Stimulated activated CD8-positive, alpha-beta memory T cell treated with anti-CD3 and anti-CD28 coated beads, Interleukin-4, amount 100 ng/mL, for 1 hour (primary cell): Measurements from ENCODE around the gene ARHGAP4.

Experiments
- DNase-seq, 2 donors: peaks; one replicate each; pipeline ENCODE4 v3.0.0-alpha.2; 2020; ENCODE audit warnings: low read depth in 2 of 2, low spot score in 1 of 2

Gene ARHGAP4

DNA sequence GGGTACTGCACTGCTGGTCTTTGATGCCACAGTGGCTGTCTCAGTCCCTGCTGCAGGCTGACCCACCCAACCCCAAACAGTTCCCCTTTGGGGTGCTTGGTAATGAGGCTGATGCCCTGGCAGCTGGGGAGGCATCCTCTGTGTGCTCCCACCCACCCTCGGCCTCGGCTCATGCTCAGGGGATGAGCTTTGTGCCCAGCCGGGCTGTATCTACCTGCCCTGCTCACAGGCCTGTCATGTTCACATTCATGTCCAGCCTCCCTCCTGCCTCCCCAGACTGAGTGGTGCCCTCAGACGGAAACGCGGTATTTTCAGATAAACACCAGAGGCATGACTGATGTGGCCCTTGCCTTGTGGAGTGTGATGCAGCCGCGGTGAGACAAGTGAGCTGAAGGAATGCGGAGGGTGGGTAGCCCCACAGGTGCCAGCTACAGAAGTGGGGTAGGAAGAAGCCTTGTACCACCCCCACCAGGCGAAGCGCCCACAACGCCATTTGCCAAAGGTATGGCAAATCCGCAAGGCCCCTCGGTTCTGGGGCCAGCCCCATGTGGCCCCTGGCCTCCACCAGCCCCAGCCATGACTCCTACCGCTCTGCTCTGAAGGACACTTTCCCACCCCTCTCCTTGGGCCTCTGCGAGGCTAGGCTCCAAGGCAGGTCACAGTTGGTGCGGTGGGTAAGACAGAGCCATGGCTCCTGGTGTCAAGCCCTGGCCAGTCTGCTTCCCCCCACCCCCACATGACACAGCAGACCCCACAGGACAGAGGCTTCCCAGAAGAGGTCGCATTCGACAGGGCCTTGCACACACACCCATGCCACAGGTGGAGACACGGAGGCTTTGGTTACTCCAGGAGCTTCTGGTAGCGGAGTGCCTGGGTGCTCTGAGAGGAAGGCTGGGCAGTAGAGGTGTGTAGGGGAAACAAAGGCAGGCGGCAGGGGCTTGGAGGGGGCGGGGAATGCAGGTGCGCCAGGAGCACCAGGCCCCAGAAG lies 20.2 kb upstream of the ARHGAP4 start:
- DNase-seq = no peak

- DNase-seq = no peak
Measured at GRCh38 chrX:153944800-153945150, 18.7 kb upstream of the ARHGAP4 start.

DNA sequence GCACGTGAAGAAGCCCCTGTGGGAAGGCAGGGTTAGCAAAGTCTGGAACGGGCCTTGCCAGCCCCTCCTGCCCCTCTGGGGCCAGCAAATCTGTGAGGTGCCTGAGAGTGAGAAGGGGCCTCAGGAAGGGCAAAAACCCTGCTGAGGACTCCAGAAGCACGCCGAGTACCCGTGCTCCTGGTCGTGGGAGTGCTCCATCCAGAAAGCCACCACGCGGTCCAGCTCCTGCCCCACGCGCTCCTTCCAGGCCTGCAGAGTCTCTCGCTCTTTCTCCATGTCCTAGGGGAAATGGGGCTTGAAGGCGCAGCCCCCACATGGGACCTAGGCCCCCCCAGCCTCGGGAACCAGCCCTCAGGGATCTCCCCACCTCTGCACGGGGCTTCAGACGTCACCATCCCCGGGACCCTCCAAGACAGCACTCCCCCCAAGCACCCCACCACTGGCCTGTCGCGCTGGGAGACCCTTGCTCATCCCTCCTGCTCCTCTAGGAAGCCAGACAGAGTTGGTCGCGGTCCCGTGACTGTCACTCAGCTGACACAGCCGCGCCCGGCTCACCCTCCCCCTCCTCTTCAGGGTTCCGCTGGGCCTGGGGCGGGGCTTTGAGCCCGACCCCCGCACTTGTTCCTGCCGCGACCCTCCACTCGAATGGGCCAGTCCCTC lies 18.2 kb upstream of the ARHGAP4 start, which contains the start of gene RENBP:
RENBP (minus strand) TSS at position 504 of the 660 bp plus-strand sequence; CDS start at position 471, 33 bp downstream.
- no peak for DNase-seq

GRCh38 chrX:153941336-153942252 lies 15.5 kb upstream of the ARHGAP4 start:
- no peak for DNase-seq

DNA sequence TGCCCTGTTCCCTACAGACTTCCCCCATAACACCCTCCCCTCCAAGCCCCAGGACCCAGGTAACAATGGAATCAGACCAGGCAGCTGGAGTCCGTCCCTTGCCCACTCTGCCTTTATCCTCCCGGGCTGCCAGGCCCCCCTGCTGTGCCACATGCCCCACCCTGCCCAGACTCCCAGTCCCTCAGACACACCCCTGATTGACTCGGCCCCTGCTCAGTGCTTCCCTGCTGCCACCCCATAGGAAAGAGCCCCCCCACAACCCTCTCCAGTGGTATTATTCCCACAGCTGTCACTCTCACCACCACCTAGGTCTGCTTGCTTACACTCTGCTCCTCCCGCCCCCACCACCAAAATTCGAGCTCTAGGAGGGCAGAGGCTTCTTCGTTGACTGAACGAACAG lies 13.5 kb upstream of the ARHGAP4 start:
- DNase-seq = no peak

DNA sequence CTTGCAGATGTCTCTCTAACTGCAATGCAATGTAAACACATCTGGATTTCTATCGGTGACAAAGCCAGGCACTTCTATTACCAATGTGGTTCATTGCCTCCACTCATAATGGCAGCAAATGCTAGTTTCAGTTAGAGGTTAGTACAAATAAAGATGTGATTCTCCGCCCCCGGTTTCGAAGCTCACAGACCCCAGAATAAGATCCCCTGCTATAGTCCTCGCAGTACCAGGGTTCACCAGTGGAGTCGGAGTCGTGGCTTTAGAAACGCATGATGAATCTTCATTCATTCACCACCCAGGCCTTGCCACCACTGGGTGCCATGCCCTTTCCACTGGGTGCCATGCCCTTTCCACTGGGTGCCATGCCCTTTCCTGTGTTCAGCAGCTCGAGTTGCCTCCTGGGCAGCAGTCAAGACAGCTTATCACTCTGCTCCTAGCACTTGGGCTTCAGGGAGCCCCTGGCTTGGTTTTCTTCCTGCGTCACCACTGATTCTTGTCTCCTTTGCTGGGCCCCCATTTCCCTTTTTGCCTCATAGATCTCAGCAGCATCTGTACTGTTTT lies 12.2 kb upstream of the ARHGAP4 start:
- DNase-seq = no peak

GRCh38 chrX:153937056-153937455 lies 11.0 kb upstream of the ARHGAP4 start:
- no peak for DNase-seq

DNA sequence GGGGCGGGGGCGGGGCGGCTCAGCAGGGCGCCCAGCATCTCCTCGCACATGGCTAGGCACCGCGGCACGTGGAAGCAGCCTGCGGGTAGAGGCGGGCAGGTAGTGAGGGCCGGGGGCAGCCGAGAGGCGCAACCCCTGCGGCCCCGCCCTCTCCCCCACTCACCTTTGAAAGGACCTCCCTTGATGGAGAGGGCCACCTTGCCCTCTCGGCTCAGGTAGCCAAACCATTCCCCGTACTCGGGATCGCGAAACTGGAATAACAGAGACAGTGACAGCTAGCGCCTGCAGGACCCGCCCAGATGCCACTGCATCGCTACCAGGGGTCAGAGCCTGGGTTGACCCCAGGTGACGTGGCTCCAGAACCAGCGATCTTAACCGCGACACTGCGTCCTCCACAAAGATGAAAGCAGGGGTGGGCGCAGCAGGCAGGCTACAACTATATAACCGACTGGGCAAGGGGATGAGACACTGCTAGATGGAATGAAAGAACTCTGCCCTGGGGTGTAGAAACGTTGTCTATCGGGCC lies 9.3 kb upstream of the ARHGAP4 start:
- no peak for DNase-seq

DNA sequence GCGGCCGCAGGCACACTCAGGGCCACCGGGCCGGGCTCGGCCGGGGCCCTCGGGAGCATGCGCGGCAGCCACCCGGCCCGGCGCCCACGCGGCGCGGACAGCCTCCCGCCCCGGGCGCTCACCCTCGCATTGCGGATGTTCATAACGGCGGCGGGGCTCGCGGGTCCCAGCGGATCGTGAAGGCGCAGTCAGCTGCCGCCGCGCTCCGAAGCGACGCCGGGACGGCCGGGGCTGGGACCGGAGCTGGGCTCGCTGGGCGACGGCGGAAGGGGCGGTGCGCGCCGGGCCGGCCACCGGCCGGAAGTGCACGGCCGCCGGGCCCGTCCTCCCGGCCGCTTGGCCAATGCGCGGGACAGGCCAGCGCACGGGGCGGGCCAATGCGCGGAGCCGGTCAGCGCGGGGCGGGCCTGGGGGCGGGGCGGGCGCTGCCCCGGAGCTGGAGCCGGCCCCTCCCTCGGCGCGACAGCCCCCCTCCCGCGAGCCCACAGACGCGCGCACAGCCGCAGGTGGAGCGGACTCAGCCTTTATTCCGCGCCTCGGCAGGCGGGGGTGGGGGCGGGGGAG lies 8.8 kb upstream of the ARHGAP4 start, which contains the start of gene NAA10:
NAA10 (minus strand) TSS at position 276 of the 564 bp plus-strand sequence; CDS start at position 143, 133 bp downstream.
- DNase-seq = no peak

GRCh38 chrX:153934148-153934761 lies 8.2 kb upstream of the ARHGAP4 start:
- DNase-seq = no peak

GRCh38 chrX:153933748-153934147 lies 7.7 kb upstream of the ARHGAP4 start:
- no peak for DNase-seq

- no peak for DNase-seq
Measured at GRCh38 chrX:153932220-153932915, 6.3 kb upstream of the ARHGAP4 start.

GRCh38 chrX:153931748-153932147 lies 5.7 kb upstream of the ARHGAP4 start:
- DNase-seq = no peak

- DNase-seq = no peak
Measured at GRCh38 chrX:153931151-153931550, 5.1 kb upstream of the ARHGAP4 start.

- DNase-seq = no peak
Measured at GRCh38 chrX:153930011-153930910, 4.2 kb upstream of the ARHGAP4 start.

- no peak for DNase-seq
Measured at GRCh38 chrX:153929576-153929975, 3.5 kb upstream of the ARHGAP4 start.

- no peak for DNase-seq
Measured at GRCh38 chrX:153928846-153929245, 2.8 kb upstream of the ARHGAP4 start.
